Motor neuron (in vitro differentiated cells): ENCODE data around the gene SHF. TPM values are rescaled to one million over a fixed set of nuclear protein-coding genes. Genes with fewer than 3 reads are reported as not detected.
A peak's percentile ranks its signal among the peaks of the same experiment; 100 is the strongest.
"Not testable (repeated sequence)": the region's sequence is repeated elsewhere in the genome, so short reads cannot be mapped to it uniquely, and the experiment has no call there.

ENCODE experiments used
- ATAC-seq, 8 experiments: fragments of 200-7000 bp; cut with Tn5 transposase; replicated peaks in 6 of 8; 2 replicates each; pipeline ENCODE4 v1.8.0; 2021; ENCODE audit warnings: mild to moderate bottlenecking in 8 of 8, moderate library complexity in 8 of 8
- H3K27ac ChIP-seq, 2 donors: fragments of 250-450 bp; sonication (Bioruptor Pico); 2 replicates each; pipeline ENCODE4 v1.9.0; 2021; ENCODE audit warnings: antibody characterized with exemption in 2 of 2, mild to moderate bottlenecking in 2 of 2, moderate library complexity in 1 of 2
- H3K4me1 ChIP-seq, 2 donors: fragments of 250-450 bp; sonication (Bioruptor Pico); replicated peaks in 1 of 2; 2 replicates each; pipeline ENCODE4 v1.6.1; 2021; ENCODE audit warnings: antibody characterized with exemption in 2 of 2, mild to moderate bottlenecking in 2 of 2, moderate library complexity in 1 of 2
- H3K4me3 ChIP-seq, 5 donors: fragments of 250-450 bp; sonication (Bioruptor Pico); 2 replicates each; pipeline ENCODE4 v1.9.0; 2021; ENCODE audit warnings: antibody characterized with exemption in 5 of 5, mild to moderate bottlenecking in 5 of 5, moderate library complexity in 4 of 5
- WGBS, 10 experiments: fragments of 450-650 bp; shearing (Covaris generic); methylation state at CpG; one replicate each; pipeline ENCODE4 v1.0.0; 2022; 5-methylcytosine and 5-hydroxymethylcytosine counted together
- in situ Hi-C, 9 experiments: fragments of 400-800 bp; cut with MboI; loops; one replicate each; pipeline ENCODE4 v1.15.0; 2021; ENCODE audit warnings: low sequenced_read_pairs in 9 of 9, low pct_unique_long_range_greater_than_20kb in 2 of 9; ENCODE audit not compliant: unreplicated experiment in 9 of 9
- total RNA-seq, 8 experiments: library from RNA; unstranded; fragments of 300-600 nt; gene quantifications; 2 replicates each; pipeline versions ENCODE4 v1.2.3 to v1.2.4, GENCODE V29; 2022

SHF gene
- total RNA-seq, 8 experiments from 2014 or later = 1.0 to 38.7 (median 25.3) TPM

DNA sequence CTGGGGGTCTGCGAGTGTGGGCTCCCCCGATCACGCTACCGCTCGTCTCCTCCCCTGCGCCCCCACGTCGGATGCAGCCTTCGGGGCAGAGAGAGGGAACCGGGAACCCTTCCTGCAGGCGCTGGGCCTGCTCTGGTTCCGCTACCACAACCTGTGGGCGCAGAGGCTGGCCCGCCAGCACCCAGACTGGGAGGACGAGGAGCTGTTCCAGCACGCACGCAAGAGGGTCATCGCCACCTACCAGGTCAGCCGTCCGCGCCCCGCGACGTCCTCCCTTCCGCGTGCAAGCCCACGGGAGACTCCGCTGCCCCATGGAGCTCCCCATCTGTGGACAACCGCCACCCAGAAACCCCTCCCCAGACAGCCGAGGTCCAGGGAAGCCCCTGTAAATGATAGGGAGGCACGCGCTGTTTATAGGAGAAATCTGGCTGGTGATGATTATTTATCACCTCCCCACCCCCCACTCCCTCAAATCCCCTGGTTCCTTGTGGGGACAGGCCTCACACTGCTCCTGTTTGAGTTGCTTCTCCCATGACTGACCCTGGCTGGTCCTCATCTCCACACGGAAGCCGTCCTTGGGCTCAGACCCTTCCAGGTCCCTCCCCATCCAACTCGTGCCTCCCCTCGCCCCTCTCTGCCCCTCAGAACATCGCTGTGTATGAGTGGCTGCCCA lies 51.9 kb downstream of the SHF start:
- in situ Hi-C loops, H3K27ac ChIP-seq, H3K4me3 ChIP-seq, H3K4me1 ChIP-seq: not testable (repeated sequence)
- ATAC-seq = peak in 3 of 8 experiments; percentile 16 to 36 (median 24)
- WGBS, 10 experiments = no CpG with 5 or more reads among the region's 37 CpGs

DNA sequence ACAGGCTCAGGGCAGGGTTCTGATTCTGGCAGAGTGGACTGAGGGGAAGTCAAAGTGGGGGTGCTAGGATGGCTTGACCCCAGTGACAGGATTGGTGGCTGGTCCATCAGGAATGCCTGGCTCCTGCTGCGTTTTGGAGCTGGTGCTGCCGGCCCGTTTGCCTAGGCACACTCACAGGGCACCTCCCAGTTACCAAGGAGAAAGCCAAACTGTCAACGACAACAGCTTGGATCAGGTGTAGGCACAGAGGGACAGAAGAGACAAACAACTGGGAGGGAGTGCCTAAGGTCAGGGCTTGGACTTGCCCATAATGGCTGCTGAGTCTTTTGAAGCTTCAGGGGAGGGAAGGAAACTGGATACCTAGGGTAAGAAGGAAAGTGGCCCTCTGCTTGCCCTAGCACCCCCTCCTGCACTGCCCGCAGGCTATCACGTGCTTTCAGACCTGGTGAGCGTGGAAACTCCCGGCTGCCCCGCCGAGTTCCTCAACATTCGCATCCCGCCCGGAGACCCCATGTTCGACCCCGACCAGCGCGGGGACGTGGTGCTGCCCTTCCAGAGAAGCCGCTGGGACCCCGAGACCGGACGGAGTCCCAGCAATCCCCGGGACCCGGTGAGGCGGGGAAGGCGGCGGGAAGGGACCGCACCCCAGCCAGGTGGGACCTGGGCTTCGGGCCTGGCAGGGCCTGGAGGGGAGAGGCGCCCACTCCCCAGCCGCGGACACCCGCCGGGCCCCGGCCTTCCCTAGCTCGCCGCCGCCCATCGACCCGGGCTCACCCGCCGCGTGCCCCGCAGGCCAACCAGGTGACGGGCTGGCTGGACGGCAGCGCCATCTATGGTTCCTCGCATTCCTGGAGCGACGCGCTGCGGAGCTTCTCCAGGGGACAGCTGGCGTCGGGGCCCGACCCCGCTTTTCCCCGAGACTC lies 52.8 kb downstream of the SHF start:
- WGBS, 10 experiments = 0 to 33% (median 19%) methylated on average over 1 to 7 of the region's 57 CpGs; no CpG with 5 or more reads in 5 of the 10 experiments
- Histone ChIP-seq H3K4me3 (peak overlapping the region in 3 of 5 donors; percentile 2 to 26 (median 21)), H3K27ac (no peak overlapping the region), H3K4me1 (peaks cover 0 to 4% of the 10 kb centered on the region in 2 donors)
- in situ Hi-C loops = no loop called here
- peak in 6 of 8 experiments; percentile 67 to 86 (median 78) for ATAC-seq

- no peak for ATAC-seq
- Histone ChIP-seq H3K4me1 (peaks cover 0 to 4% of the 10 kb centered on the region in 2 donors), H3K4me3 (no peak overlapping the region), H3K27ac (no peak overlapping the region)
- 40 to 100% (median 81%) methylated on average over 1 to 5 of the region's 7 CpGs; no CpG with 5 or more reads in 3 of the 10 experiments for WGBS, 10 experiments
- in situ Hi-C loops = no loop called here
Observed at GRCh38 chr15:45134046-45134445, 53.7 kb downstream of the SHF start.

GRCh38 chr15:45133561-45133920 lies 54.2 kb downstream of the SHF start:
- no peak for ATAC-seq
- H3K4me3 ChIP-seq = no peak overlapping the region
- 0 to 89% (median 43%) methylated on average over 1 to 4 of the region's 5 CpGs; no CpG with 5 or more reads in 4 of the 10 experiments for WGBS, 10 experiments
- no peak overlapping the region for H3K27ac ChIP-seq
- in situ Hi-C loops = no loop called here
- H3K4me1 ChIP-seq = peaks cover 0 to 4% of the 10 kb centered on the region in 2 donors

DNA sequence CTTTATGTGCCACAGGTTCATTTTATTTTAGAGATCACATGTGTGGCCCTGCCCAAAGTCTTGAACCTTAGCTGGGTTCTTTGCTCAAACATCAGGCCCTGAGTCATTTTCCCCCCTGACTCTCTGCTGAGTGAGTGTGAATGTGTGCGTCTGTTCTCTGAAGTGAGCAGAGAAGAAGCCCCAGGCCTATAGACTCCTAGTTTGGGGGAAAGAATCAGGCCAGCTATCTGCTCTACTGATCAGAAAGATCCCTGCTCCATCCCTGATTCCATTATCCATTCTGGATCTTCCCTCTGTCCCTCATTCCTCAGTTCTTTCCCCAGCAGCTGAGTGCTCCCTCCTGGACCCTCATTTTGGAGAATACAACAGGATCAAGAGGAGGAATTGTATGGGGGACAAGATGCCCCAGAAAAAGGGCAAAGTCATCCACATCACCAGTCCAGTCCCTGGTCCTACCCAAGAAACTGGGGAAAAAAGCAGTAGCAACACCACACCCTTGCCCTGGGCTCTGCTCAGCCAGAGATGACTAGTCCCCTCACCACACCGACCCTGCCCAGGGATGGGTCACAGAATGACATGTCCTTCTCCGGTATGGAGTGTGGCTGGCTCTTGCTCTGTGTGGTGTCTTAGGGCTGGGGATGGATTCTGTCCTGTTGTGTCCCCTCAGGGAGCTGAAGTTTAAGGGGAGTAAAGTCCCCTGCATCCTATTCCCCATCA lies 54.8 kb downstream of the SHF start:
- WGBS, 10 experiments = 33 to 100% (median 80%) methylated on average over 1 to 3 of the region's 3 CpGs; no CpG with 5 or more reads in 5 of the 10 experiments
- in situ Hi-C loops = no loop called here
- Histone ChIP-seq H3K4me1 (peaks cover 0 to 4% of the 10 kb centered on the region in 2 donors), H3K4me3 (no peak overlapping the region), H3K27ac (no peak overlapping the region)
- peak in 2 of 8 experiments; percentile 47 to 48 for ATAC-seq

DNA sequence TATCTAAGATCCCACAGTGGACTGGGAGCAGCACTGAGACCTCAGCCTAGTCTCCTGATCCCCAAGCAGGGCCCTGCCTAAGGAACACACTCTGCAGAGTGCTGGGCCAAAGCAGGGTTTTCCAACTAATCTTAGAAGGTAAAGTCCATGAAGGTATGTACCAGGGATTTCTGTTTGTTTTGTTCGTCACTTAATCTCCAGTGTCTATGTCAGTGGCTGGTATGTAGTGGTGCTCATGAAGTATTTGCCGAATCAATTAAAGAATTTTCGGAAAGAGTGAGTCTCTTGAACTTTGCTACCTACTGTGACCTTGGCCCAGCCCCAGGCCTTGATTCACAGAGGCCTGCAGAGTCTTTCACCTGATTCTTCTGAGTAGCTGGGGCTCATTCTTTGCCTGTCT lies 56.3 kb downstream of the SHF start:
- H3K4me1 ChIP-seq = peaks cover 0 to 4% of the 10 kb centered on the region in 2 donors
- no peak for ATAC-seq
- no peak overlapping the region for H3K27ac ChIP-seq

GRCh38 chr15:45130291-45131000 lies 57.3 kb downstream of the SHF start:
- ATAC-seq = no peak
- in situ Hi-C loops = no loop called here
- no peak overlapping the region for H3K4me3 ChIP-seq
- no peak overlapping the region for H3K27ac ChIP-seq
- WGBS, 10 experiments = 20 to 83% (median 80%) methylated on average over 1 to 3 of the region's 7 CpGs; no CpG with 5 or more reads in 3 of the 10 experiments
- peaks cover 0 to 4% of the 10 kb centered on the region in 2 donors for H3K4me1 ChIP-seq

More for the DNA sequence above, 56.3 kb downstream of the SHF start:
- no peak overlapping the region for H3K4me3 ChIP-seq
- in situ Hi-C loops = no loop called here
- 63 to 86% (median 74%) methylated on average over 2 to 3 of the region's 3 CpGs; no CpG with 5 or more reads in 4 of the 10 experiments for WGBS, 10 experiments

- H3K4me1 ChIP-seq = no peaks in the 10 kb centered on the region
- no CpG with 5 or more reads among the region's 46 CpGs for WGBS, 10 experiments
- ATAC-seq = peak; percentile 14 to 91 (median 72)
- H3K4me3 ChIP-seq = peak within 1 kb of the TSS in 1 of 5 donors; percentile 6
- in situ Hi-C loops = no loop called here
- H3K27ac ChIP-seq = no peak within 1 kb of the TSS
Observed at GRCh38 chr15:45129651-45130129, 58.1 kb downstream of the SHF start, which contains the start of the genes DUOX1 and DUOXA1. TSS of gene DUOX1 (plus strand) at chr15:45129994. CDS start at chr15:45131967, 1,973 bp downstream. TSS of gene DUOXA1 (minus strand) at chr15:45129879. CDS start at chr15:45123014, 6,865 bp downstream.

- in situ Hi-C loops = no loop called here
- Histone ChIP-seq H3K4me1 (no peaks in the 10 kb centered on the region), H3K27ac (no peak overlapping the region), H3K4me3 (peak overlapping the region in 1 of 5 donors; percentile 6)
- ATAC-seq = peak in 5 of 8 experiments; percentile 3 to 24 (median 6)
- 0 to 26% (median 0%) methylated on average over 1 to 6 of the region's 47 CpGs; no CpG with 5 or more reads in 7 of the 10 experiments for WGBS, 10 experiments
Observed at GRCh38 chr15:45128971-45129639, 58.7 kb downstream of the SHF start.

- in situ Hi-C loops = no loop called here
- peak in 1 of 8 experiments; percentile 7 for ATAC-seq
- H3K4me1 ChIP-seq = no peaks in the 10 kb centered on the region
- H3K4me3 ChIP-seq = no peak overlapping the region
- 21 to 67% (median 37%) methylated on average over 1 to 2 of the region's 2 CpGs for WGBS, 10 experiments
- no peak overlapping the region for H3K27ac ChIP-seq
Observed at GRCh38 chr15:45126535-45127158, 61.1 kb downstream of the SHF start.

- in situ Hi-C loops = no loop called here
- no peak for ATAC-seq
- H3K27ac ChIP-seq = no peak overlapping the region
- no peak overlapping the region for H3K4me3 ChIP-seq
- no peaks in the 10 kb centered on the region for H3K4me1 ChIP-seq
Observed at GRCh38 chr15:45123397-45123796, 64.4 kb downstream of the SHF start.
